Renal cortical epithelial cell (primary cell): ENCODE measurements around the gene CNTN5. TPM values are rescaled to one million over a fixed set of nuclear protein-coding genes. Genes with fewer than 3 reads are reported as not detected.
"Not testable (repeated sequence)": the region's sequence is repeated elsewhere in the genome, so short reads cannot be mapped to it uniquely, and the experiment has no call there.

Experiments used
- DNase-seq: peaks from one replicate; pipeline ENCODE4 v3.0.0-alpha.2; 2011; ENCODE audit warnings: low read depth
- total RNA-seq: library from RNA; depleted of rRNA; stranded (reverse); fragments of >200 nt; gene quantifications from 2 replicates; pipeline ENCODE4 v1.2.3, GENCODE V29; 2014

CNTN5 gene
- total RNA-seq, 1 donor from 2014 or later: 0.10 TPM

DNA sequence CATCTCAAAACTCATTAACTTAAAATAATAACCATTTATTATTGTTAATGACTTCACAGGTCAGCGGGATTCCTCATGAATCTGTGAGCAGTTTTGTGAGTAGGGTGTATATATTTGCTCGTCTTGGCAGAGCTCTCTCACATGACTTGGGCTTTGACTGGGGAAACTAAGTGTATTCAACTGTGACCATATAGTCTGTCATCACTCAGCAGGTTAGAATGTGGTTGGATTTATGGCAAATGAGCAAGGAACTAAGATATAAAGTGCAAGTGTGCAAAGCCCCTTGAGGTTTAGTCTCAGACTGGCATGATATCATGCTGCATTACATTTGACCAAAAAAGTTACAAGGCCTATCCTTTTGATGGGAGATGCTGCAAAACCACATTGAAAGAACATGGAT, 254.8 kb downstream of the CNTN5 start:
- peak; percentile 66 for DNase-seq

- peak; percentile 7 for DNase-seq
Measured at GRCh38 chr11:99277281-99277680, 256.5 kb downstream of the CNTN5 start.

GRCh38 chr11:99279266-99279665, 258.5 kb downstream of the CNTN5 start:
- no peak for DNase-seq

GRCh38 chr11:99281331-99281730, 260.6 kb downstream of the CNTN5 start:
- no peak for DNase-seq

DNA sequence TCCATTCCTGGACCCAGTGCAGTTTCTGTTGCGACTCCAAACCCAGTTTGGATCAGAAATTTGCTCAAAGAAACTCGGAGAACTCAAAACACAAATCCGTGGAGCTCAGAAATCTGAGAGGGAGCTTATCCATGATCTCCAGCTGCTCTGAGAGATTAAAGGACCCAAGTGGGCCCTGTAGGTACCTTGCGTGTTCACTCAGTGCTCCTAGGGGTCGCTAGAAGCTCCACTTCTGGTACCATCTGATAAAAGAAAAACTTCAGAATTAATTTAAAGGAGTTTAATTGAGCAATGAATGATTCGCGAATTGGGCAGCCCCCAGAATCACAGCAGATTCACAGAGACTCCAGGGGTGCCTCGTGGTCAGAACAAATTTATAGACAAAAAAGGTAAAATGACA, 277.2 kb downstream of the CNTN5 start:
- not testable (repeated sequence) for DNase-seq

GRCh38 chr11:99307510-99308088, 286.9 kb downstream of the CNTN5 start:
- DNase-seq: no peak

DNA sequence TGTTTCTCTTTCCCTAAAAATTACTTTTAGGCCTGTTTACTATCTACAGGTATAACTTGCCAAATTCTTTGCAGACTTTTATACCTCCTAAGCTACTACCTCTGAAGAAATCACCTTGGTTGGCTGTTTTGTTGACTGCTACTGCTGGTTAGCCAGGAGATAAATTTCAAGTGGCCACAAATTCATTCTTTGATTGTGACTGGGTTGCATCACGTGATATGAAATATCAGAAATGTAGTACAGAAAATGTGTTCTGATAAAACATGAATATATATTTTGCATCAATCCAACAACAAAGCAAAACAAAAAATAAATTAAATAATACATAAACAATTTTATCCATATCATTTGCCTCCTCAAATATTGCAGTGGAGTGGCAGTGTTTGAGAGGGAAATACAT, 291.1 kb downstream of the CNTN5 start:
- no peak for DNase-seq

- DNase-seq: no peak
Measured at GRCh38 chr11:99316776-99317520, 296.2 kb downstream of the CNTN5 start.

DNA sequence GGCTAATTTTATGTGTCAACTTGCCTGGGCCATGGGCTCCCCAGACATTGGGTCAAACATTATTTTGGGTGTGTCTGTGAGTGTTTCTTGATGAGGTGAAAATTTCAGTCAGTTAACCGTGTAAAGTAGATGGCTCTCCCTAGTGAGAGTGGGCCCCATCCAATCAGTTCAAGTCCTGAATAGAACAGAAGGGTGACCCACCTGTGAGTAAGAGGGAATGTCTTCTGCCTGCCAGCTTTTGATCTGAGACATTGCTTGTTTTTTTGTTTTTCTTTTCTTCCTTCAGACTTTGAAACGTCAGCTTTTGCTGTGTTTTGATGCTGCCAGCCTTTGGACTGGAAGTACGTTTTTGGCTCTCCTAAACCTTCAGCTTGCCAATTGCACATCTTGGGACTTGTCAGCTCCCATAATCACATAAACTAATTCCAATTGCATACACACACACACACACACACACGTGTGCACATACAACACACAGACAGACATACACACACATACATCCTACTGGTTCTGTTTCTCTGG, 300.1 kb downstream of the CNTN5 start:
- no peak for DNase-seq

DNA sequence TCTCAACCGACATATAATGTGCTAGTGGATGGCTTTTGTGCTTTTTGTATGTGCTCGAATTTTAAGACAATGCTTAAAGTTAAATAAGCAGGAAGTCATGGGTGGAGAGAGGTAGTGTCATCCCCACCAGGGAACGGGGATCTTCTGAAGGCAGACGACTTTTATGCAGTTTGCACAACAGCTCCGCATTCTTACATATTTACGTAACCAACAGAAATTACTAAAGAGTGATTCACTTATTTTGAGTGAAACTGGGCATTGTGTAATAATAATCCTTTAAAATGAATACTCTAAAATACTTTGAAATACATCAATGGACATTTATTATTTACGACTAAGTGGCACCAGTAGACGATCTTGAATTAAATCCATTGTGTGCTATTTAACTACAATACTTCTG, 305.1 kb downstream of the CNTN5 start:
- DNase-seq: peak; percentile 48

DNA sequence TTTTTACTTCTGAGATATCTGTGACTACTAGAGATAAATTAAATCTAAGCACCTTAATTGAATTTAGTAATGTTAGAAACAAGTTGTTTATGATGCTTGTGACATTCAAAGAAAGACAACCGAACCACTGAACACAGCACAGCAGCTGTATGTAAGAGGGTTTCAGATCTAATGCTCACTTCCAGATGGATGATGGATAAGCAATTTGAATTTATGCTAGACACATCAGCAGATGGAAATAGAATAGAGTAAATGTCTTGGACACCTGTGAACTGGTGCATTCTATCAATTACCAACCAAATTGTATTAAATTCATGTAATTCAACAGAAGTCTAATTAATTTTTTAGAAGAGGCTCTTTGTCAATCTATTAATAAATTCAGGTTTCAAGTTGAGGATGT, 306.3 kb downstream of the CNTN5 start:
- DNase-seq: no peak

DNA sequence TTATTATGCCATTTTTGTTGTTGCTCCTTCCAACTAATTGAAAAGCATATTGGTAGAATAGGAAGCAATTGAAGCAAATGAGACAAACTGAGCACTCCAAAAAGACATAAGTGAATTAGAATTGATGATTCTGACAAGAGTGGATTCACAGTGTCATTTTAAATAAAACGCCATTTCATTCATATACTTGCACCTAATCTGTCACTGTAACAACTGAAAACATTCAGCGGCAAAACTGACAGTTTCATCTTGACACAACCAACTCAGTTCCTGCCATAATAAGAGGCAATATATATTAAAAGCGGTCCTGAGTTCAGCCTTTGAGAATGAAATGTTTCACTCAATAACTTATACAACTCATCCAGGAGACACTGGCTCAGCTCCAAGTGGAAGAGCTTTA, 306.8 kb downstream of the CNTN5 start:
- no peak for DNase-seq

DNA sequence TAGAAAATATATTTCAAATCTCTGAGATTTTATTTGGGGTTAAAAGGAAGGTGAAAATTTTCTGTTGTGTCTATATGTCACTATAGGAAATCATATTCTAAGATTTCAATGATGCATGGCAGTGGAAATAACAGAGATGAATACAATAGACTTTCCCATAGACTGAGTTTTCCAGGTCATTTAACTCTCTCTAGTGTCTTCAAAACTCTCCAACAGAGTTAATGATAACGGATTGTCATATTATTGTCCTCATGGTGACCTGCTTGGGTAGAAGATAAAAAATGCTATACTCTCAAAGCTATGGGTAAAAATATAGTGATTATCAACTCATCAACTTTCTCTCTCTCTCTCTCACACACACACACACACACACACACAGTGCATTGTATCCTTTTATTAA, 312.9 kb downstream of the CNTN5 start:
- DNase-seq: no peak

GRCh38 chr11:99343117-99343516, 322.4 kb downstream of the CNTN5 start:
- no peak for DNase-seq

GRCh38 chr11:99349151-99349673, 328.5 kb downstream of the CNTN5 start:
- no peak for DNase-seq

DNA sequence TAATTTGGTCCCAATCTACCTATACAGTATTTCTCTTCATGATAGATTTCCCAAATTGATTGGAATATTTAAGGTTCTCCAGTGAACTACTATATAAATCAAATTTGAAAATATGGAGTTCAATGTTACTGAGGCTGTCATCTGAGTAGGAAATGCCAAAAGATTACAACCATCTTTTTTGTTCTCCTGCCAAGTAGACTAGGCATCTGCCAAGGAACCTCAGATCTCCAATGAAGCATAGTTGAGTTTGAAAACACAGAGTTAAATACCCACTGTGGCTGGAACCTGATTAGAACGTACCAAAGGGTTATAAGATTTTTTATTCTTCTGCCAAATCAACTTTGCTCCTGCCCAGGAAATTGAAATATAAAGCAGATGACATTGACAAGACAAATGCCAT, 330.9 kb downstream of the CNTN5 start:
- DNase-seq: no peak

DNA sequence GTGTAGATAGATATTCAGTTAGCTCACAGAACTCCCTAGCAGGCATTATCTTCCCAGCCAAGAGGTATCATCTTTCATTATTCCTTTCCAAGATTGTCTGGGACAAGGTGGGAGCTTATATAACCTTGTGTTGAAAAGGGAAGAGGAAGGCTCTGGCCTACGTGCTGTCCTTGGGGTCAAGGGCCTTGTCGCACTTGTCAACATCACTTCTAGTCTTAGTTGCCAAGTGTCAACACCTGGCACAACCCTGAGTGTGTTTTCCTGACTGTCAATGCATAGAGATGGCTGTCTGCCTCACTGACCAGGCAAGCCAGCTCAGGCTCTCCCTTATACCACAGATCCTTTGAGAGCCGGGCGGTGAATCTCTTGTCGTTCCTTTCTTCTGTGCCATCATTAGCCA, 331.9 kb downstream of the CNTN5 start:
- no peak for DNase-seq

DNA sequence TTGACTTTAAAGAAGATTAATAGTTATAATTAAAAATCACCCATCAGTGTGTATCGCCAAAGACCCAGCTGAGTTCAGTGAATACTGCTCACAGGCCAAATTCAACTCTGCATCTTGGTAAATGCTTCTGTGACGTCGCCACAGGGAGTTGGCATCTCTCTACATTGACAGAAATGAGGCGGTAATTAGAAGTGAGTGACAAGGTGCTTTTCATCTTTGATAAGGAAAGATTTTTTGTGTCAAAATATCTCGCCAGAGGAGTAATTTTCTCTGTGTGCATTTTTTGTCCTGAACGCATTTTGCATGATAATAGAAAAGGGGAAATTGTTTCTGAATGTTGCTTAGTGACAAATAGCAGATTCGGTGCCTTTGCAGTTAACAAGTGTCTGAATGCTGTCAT, 345.8 kb downstream of the CNTN5 start:
- no peak for DNase-seq

DNA sequence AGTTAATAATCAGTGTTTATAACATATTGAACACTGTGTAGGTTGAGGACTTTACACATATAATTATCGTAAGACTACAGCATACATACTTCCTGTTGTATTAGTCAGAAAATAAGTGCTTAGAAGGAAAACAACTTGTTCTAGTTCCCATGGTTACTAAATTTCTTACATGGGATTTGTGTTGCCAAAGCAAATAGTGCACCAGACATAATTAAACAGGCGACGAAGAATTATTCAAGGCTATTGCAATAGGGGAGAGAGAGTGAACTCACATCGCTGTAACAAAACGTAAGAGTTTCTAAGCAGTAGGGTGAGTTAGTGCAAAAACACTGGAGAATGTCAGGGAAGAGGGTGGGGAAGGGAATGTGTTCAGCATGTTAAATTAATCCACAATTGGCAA, 347.8 kb downstream of the CNTN5 start:
- DNase-seq: peak; percentile 36

DNA sequence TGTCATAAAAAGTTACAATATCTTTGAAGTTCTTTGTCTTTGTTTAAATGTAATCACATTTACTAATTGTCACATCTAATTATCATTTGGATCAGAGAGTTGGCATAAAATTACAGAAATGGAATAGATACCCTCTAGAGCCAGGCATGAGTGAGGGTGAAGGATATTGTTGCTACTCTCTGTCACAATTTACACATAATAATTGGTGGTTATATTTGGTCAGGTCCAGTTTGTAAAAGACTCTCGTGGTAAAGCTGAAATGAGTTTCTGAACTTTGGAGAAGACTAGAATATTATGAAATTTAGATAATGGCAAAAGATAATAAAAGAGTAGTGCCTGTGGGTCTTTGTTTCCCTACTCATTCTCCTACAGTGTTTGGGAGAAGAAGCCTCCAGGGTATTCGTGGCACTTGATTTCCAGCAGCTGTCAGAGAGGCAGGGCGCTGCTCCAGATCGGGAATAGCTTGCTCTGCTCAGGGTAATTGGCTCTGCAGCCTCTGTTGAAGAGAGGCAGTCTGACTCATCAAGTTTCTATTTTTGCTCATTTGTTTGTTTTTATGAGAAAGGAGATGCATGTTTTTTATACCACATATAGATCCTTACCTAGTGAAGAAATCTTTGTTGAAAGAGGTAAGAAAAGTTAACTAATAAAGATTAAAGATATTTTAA, 349.9 kb downstream of the CNTN5 start:
- DNase-seq: peak; percentile 32

DNA sequence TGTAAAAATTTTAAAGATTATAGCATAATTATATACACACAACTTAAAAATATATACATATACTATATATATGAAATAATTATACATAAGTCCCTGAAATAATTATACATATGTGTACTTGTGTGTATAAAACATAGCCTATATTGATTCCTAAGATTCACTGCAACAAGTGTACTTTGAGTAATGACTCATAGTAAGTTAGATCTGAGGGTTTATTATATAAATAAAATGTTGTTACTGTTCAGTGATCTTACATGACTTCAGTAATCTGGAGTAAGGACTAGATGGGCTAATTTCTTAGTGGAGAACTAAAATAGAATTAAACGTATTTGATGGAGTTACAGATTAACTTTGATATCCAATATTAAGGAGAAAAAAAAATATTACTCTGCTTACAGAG, 350.5 kb downstream of the CNTN5 start:
- DNase-seq: peak; percentile 4

DNA sequence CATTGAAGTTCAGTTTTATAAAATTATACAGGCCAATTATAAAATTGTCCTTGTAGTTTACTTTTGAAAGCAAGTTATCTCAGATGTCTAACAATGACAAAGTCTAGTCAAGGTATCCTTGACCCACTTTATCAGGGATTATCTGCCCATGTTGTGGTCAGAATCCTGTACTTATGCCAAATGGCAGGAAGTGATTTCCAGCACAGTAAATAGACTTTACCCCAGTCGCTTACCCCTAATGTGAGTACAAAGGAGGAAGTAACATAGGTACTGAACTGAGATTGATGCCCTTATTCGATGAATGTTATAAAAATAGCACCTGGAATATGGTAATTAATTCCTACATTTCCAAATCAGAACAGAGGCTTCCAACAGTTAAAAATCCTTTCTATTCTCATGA, 355.7 kb downstream of the CNTN5 start:
- no peak for DNase-seq
